GM18517 (cell line): Measurements from ENCODE around the gene CA9.

Experiments
- ATAC-seq: cut with Tn5 transposase; IDR thresholded peaks from one replicate; pipeline ENCODE4 v1.9.1; 2021; ENCODE audit warnings: mild to moderate bottlenecking, moderate library complexity; ENCODE audit not compliant: unreplicated experiment

The CA9 gene

DNA sequence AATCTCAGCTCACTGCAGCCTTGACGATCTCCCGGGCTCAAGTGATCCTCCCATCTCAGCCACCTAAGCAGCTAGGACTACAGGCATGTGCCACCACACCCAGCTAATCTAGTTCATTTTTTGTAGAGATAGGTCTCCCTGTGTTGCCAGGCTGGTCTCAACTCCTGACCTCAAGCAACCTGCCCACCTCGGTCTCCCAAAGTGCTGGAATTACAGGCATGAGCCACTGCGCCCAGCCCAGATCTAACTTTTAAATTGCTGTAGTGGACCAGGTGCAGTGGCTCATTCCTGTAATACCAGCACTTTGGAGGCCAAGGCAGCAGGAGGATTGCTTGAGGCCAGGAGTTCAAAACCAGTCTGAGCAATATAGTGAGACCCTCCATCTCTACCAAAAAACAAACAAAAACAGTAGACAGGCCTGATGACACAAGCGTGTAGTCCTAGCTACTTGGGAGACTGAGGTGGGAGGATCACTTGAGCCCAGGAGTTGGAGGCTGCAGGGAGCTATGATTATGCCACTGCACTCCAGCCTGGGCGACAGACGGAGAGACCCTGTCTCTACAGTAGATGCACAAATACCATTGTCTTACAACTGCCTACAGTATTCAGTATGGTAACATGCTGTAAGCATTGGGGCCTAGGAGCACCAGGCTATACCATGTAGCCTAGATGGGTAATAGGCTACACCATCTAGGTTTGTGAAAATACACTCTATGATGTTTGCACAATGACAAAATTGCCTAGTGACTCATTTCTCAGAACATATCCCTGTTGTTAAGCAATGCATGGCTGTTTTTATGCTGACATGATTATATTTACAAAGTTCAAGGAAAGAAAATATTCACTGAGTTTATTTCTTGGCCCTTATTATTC is 21.5 kb upstream of the CA9 start:
- ATAC-seq, result no peak

DNA sequence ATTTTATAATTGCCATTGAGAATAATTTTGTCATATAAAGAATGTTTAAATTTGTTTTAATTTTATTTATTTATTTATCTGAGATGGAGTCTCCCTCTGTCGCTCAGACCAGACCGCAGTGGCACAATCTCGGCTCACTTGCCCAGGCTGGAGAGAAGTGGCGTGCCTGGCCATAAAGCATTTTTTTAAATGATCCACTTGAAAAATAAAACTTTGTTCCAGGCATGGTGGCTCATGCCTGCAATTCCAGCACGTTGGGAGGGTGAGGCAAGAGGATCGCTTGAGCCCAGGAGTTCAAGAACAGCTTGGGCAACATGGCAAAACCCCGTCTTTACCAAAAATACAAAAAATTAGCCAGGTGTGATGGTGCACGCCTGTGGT is 20.9 kb upstream of the CA9 start:
- ATAC-seq, result no peak

DNA sequence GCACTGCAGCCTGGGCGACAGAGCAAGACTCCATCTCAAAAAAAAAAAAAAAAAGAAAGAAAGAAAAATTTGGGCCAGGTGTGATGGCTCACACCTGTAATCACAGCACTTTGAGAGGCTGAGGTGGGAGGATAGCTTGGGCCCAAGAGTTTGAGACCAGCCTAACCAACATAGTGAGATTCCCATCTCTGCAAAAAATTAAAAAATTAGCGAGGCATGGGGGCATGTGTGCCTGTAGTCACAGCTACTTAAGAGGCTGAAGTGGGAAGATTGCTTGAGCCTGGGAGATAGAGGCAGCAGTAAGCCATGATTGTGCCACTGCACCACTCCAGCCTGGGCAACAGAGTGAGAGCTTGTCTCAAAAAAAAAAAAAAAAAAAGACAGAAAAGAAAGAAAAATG is 20.1 kb upstream of the CA9 start:
- no peak for ATAC-seq

DNA sequence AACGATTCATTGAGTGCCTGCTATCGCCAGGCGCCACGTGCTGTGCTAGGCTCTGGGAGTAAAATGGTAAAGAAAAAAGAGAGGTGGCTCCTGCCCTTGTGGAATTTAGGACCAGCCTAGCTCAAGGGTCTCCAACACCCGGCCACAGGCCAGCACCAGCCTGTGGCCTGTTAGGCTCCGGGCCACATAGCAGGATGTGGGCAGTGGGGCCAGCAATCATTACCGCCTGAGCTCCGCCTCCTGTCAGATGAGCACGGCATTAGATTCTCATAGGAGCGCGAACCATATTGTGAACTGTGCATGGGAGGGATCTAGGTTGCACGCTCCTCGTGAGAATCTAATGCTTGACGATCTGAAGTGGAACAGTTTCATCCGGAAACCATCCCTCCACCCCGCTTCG is 17.4 kb upstream of the CA9 start:
- no peak for ATAC-seq

DNA sequence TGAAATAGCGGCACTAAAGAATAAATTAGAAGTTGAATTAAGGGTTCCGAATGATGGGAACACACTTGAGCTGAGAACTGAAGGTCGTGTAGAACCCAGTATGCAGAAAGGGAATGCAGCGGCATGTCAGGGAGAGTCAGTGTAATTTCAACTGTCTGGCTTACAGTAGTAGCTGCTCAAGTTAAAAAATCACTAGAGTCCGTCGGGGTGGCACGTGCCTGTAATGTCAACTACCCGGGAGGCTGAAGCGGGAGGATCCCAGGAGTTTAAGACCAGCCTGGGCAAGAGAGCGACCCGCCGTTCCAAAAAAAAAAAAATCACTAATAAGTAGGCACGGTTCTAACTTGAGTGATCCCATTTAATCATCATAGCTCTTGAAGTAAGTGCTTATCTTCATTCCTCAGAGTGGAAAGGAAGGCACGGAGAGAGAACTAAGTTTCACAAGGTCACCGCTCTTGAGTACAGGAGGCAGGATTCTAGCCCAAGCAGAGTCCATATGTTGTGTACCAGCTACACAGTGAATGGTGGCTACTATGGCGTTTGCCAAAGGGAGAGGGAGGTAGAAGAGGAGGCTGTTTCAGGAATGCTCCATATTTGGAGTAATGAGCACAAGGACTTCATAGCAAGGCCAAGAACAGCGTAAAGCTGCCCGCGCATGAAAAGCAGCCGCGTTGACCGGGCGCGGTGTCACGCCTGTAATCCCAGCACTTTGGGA is 16.7 kb upstream of the CA9 start:
- no peak for ATAC-seq

DNA sequence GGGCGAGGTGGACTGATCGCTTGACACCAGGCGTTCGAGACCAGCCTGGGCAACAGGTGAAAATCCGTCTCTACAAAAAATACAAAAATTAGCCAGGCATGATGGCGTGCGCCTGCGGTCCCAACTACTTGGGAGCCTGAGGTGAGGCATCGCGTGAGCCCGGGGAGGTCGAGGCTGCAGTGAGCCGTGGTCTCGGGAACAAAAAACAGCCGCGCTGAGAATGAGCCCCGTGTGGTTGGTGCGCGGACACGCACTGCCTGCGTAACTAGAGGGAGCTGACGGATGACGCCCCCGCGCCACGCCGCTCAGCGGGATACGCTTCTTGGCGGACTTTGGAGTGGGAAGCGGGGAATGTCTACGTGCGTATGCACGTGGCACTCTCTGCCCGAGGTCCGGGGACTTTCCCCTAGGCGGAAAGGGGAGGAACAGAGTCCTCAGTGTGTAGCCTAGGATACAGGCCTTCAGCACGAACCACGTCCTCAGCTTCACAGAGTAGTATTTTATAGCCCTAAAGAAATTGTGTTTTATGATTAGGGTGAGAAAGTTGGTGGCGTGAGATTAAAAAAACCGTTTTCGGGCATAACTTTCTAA is 16.1 kb upstream of the CA9 start, which contains the start of gene RMRP:
Gene RMRP, minus strand, starts transcription at position 474 of the 591 bp plus-strand sequence.
- ATAC-seq, result peak; percentile 90

DNA sequence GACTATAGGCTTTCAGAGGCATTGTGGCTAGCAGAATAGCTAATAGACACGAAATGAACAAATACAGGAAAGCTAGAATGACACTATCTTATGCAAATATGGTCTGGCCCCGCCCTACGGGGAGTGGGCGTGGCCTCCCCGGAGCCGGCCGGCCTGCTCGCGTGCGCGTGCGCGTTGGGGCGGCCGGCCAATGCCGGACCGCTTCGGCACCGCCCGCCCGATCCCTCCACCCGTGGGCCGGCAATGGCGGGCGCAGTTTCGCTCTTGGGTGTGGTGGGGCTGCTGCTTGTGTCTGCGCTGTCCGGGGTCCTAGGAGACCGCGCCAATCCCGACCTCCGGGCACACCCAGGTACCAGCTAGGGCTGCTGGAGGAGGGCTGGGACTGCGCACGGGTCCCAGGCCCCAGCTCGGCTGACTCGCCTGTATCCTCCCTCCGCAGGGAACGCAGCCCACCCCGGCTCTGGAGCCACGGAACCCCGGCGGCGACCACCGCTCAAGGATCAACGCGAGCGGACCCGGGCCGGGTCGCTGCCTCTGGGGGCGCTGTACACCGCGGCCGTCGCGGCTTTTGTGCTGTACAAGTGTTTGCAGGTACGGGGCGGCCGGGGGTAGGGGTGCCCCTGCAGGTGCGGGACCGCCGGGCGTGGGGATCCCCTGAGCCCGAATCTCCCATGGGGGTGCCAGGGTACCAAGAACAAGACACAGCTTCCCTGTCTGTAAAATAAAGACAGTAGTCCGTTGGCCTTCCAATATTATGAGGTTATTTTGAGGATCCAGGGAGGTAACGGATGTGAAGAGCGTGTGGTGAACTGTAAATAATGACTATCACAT is 15.4 kb upstream of the CA9 start, which contains the start of gene CCDC107:
Gene CCDC107, plus strand, starts transcription at position 156 of the 831 bp plus-strand sequence. Its CDS starts 88 bp downstream, at position 244.
- peak; percentile 59 for ATAC-seq

DNA sequence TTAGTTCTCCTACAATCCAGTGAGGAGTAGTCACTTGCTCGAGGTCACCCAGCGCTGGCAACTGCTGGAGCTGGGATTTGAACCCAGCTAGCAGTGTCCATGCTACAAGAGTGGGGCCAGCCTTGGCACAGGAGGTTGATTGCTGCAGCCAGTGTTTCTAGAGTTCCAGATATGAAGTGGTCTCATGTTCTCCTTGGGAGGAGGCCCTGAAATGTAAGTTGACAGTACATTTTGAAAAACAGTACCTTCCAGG is 14.8 kb upstream of the CA9 start:
- no peak for ATAC-seq

DNA sequence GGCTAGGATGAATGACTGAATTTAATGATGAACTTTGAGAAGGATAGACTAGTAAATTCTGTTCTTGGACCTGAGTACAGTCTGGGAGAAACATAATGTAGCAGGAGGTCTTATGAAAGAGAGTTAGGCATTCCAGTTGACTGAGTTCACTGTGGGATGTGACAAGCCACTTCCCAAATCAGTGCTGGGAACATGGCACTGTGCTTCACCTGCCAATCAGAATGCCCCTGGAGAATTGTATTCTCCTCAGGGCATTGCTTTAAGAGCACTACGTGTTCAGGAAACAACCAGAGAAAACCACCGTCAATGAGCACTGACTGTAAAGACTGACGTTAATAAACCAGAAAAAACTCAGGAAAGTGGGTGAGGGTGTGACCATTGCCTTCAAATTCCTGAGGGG is 14.4 kb upstream of the CA9 start:
- no peak for ATAC-seq

DNA sequence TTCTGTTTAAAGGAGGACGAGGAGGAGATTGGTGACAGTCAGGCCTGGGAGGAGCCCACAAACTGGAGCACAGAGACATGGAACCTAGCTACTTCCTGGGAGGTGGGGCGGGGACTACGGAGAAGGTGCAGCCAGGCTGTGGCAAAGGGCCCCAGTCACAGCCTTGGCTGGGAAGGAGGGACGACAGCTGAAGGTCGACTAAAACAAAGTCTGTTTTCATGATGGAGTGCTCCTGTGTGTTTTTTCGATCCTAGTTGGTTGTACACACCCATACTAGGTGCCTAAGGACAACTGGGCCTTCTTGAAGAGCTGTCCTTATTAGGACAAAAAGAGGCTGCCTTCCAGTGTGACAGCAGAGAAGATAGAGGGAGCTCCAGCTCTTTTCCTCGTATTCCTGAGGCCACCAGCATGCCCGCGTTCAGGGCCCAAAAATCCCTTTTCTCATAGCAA is 12.7 kb upstream of the CA9 start:
- no peak for ATAC-seq

DNA sequence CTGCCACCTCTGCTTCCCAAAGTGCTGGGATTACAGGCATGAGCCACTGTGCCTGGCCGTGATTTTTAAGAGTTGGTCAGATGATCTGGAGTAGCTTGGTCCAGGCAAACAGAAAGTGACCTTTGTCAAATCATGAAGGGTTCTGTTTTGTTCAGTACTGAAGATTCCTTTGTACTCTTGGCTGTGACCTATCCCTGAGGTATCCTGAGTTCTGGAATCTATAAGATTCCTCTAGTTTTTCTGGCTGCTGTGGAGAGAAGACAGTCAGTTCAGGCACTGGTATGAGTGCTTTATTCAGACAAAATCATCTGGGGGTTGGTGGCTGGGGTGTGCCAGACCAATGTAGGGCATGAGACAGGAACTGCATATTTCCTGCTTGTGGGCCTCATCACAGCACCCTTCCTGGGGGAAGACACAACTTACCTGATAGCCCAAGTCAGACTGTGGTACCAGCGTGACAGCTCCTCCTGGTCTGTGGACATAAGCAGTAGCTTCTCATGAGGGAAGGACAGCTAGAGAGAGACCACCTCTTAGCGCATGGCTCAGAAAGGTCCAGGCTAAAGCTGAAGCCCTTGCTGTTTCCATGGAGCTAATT is 11.9 kb upstream of the CA9 start:
- no peak for ATAC-seq

DNA sequence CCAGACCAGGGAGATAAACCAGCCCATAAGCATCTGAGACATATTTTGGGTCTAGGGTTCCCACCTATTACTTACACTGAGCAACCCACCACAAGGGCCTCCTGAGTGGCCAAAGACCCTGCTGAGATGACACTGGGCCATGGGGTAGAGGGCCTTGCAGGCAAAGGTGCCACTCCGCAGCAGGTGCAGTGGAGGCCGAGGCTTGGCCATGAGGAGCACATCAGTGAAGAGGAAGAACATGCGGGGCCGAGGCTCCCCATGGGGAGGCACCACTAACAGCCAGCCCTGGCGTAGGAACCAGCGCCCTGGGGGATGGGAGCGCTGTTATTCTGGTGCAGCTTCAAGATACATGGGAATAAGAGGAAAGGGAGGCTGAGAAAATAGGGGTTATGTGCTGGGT is 11.3 kb upstream of the CA9 start:
- ATAC-seq, result no peak

DNA sequence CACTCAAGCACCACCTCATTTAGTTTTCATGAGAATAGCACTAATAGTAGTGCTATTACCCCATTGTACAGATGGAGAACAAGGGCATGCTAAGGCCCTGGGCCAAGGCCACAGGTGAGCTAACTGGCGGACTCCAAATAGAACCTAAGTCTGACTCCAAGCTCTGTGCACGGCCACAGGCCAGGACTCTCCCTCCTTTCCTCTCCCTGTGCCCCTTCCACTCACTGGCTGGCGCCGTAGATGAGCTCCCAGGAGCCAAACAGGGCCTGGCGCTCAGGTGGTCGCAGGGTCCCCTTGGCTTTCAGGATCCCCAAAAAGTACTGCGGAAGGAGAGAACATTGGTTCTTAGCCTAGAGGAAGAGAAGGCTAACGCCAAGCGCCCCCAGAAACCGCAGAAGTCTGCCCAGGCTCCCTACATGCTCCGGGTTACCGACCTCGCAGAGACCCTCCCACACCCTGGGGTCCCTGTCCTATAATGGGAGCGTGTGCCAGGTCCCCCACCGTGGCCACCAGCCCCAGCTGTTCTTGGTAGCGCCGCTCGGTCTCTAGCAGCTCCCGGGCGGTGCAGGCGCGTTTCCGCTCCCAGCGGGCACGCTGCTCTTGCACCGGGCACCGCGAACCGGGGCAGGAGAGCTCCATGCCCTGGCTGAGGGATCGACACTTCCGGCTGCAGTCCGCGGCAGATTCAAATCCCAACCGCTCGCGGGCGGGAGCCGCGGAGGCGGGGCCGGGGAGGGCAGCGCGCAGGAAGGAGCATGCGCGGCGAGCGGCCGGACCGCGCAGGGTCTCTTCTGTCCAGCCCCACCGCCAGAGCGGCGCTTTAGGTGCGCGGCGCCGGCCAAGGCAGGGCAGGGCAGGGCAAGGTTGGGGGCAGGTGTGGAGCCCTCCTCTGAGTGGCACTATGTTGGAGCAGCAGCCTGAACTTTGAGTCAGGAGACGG is 8.9 kb upstream of the CA9 start, which contains the start of gene ARHGEF39:
Gene ARHGEF39, minus strand, starts transcription at position 665 of the 940 bp plus-strand sequence. Its CDS starts 26 bp downstream, at position 639.
- peak; percentile 61 for ATAC-seq

DNA sequence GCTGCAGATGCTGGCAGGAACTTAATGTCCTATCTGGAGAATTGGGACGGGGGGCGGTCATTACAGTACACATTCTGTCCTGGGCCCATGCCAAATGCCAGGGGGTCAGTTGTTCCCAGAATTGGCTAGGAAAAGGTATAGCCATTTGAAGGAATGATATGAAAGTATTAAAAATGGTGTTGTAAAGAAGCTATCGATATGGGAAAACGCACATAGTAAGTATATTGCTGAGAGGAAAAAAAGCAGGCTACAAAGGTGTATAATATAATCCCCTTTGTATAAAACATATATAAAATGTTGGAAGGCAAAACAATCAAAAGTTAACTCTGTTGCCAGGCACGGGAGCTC is 8.3 kb upstream of the CA9 start:
- no peak for ATAC-seq

DNA sequence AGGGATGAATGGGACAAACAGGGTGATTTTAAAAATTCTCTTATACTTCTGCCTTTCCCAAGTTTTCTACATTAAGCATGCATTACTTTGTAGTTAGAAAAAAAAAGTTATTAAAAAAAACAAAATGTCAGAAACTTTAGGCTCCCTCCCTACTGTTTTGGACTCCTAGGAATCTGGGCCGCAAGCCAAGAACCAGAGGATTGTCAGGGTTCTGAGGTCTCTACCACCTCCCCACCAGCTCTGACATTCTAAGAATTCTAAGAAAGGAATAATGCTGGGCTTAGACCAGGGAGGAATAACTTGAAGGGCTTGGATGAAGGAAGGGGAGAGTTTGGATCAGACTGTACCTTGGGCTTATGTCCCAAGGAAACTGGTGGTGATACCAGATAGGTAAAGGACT is 7.7 kb upstream of the CA9 start:
- no peak for ATAC-seq

DNA sequence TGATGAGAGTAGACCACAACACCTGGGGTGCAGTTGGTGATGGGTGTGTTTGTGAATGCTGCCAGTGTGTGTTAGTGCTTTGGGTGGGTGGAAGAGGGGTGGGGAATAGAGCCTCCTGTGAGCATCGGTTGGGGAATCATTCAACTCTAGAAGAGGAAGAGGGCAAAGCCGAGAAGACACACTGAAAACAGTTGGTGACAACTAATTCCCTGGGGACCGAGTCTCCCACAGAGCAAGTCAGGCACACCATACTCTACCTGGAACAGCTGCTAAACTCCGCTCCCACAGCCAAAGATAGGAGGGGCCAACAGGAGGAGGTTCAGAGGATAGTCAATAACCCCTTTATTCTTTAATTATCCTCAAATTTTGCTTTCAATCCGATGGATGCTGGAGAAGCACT is 7.2 kb upstream of the CA9 start:
- ATAC-seq, result no peak

DNA sequence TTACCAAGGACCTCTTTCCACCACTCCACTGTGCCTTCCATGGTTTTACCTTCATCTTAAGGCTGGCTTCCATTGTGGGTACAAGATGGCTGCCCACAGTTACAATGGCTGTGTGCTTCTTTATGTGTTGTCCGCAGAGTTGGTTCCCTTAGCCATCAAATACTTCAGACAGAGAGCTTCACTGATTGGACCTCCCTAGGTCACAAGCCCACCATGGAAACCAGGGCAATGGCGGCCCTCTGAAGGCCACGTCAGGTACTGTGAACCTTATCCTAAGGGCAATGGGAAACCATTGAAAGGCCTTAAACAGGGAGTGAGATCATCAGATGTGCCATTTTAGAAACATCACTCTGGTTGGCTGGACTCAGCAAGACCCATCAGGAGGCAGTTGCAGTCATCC is 5.8 kb upstream of the CA9 start:
- no peak for ATAC-seq

DNA sequence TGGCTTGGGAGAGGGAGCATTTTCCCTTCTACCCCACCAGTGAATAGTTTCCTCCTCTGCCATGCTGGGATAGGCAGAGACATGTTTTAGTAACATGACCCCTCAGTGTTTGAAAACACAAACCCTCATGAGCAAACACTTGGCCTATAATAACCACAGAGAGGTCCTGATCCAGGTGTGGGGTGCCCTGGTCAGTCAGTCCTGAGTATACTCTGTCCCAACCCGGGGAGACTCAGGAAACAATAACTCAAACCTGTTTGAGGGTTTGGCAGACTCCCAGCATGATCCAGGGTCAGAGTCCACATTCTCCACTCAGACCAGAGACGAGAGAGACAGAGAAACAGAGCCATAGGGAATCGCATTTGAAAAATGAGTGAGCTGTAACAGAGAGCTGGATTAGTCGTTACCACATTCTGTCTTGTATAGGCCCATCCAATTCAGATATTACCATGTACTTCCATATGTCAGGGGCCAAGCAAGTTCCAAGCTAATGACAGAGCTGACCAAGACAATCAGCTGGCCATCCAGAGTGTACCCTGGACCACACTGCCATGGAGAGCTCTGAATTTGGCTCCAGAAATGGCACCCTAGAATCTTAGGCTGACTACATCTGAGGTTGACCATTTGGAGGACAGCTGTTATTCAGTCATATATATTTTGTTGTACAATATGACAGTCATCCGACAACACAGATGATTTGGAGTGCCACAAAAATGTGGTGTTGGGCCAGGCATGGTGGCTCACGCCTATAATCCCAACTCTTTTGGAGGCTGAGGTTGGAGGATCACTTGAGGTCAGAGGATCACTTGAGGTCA is 4.2 kb upstream of the CA9 start:
- ATAC-seq, result no peak

DNA sequence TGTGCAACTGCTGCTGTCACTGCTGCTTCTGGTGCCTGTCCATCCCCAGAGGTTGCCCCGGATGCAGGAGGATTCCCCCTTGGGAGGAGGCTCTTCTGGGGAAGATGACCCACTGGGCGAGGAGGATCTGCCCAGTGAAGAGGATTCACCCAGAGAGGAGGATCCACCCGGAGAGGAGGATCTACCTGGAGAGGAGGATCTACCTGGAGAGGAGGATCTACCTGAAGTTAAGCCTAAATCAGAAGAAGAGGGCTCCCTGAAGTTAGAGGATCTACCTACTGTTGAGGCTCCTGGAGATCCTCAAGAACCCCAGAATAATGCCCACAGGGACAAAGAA is 265 bp downstream of the CA9 start:
- ATAC-seq, result no peak
